NCI-H1694 (cell line): ENCODE data around the gene SMAP1.

Source experiments
- DNase-seq: peaks from one replicate; lab custom pipeline; 2025; lab: John Stamatoyannopoulos, UW

SMAP1 gene

DNA sequence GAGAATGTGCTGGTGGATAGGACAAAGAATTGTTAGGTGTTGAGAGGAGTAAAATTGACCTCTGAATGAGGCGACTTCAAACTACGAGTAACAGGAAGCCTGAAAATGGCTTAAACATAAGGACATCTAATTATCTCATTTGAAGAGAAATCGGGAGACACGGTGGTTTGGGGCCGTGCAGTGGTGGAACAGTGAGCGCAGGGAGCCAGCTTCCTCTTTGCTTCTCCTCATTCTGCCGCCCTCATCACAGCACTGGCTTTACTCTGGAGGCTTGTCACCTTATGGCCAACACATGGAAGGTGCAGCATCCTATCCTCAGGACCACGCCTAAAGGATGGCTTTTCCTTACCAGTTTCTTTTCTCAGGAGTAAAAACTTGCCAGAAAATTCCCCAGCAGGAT lies 174.9 kb downstream of the SMAP1 start:
- DNase-seq = no peak

- no peak for DNase-seq
Observed at GRCh38 chr6:70843328-70843918, 175.7 kb downstream of the SMAP1 start.

GRCh38 chr6:70844301-70844700 lies 176.6 kb downstream of the SMAP1 start:
- no peak for DNase-seq

DNA sequence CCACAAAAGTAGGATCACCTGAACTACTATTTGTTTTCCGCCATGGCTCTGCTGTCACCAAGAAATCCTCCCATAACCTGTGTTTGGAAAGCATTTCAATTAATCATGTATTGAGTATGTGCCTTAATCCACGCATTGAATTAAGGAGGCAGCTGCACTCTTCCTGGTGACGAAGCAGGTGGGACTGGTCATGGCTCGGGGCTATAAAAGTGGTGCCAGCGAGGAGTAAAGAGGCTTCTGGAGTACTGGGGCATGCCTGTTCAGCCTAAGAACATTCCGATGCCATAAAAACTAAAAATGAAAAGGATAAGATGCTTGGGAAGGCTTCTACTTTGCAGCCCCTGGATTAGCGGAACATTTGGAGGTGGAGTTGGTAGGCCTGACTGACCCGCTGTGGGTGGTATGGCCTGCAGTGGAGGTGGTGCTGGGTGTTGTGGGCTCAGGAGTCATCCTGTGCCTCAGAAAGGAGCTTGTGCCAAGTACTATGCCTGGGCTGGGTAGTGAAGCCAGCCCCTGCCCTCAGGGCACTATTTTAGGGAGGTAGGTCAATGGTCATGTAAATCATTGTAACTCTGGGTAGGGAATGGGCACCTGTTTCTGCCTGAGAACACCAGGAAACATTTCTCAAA lies 178.6 kb downstream of the SMAP1 start:
- no peak for DNase-seq

DNA sequence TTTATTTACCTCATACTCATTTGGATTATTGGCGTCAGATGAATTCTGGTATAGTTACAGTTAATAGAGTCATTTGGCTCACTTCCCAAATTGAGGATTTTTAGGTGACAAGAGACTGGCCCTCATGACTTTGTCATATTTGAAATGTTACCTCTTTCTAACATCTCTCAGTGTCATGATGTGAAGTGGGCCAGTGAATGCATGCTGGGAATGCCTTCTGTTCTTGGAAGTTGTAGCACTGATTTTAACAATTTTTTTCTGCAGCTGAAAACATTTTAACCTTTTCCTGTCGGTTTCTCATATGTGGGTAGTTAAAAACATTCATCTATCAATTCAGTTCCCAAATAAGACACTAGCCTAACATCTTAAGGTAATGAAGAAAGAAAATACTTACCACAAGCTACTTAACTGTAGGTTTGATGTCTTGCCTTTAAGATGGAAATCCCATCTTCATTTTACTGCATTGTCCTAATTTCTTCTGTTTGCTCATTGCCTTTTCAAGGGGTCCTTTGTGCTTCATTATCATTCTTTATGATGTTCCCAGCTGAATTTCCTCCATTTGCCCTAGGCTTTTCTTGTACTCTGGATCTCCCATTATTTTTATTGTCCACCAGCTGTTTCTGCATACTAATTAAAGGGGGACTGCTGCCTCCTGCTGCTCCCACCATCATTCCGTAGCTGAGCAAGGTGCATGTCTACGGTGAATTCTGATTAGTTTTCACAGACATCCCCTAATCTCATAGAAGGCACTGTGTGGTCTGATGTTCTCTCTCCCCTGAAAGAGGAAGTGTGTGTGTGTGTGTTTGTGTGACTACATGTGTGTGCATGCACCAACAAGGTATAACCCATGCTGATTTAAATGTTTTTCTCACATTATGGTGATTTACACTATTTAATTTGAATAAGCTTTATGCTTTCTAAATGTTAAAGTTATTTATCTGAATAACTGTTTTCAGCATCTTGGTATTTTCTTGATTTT lies 179.7 kb downstream of the SMAP1 start:
- no peak for DNase-seq

DNA sequence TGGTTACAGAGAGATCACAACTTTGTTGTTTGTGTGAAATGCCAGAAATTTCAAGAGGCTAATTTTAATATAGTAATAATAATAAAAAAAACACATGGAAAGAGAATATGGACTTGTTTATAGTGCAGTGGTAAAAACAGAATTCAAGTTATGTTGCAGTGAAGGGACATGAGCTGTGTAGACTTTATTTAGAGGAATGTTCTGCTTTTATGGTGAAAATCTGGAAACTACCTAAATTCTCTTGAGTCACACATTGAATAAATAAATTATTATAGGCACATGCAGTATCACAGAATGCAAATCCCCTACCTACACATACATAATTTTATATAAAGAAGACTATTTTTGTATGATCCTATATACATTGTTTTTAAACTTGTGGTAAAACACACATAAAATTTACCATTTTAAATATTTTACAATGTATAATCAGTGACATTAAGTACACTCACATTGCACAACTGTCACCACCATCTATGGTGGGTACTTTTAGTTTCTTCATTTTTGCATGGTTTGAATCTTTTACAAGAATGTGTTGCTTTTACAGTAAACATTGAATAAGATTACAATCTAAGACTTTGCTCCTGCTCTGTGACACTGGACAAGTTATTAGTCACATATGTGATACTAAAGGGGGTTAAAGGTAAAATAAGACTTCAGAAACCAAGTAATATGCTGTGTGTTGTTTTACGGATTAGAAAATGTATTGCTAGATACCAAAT lies 181.8 kb downstream of the SMAP1 start:
- no peak for DNase-seq

GRCh38 chr6:70852667-70853246 lies 185.1 kb downstream of the SMAP1 start:
- DNase-seq = no peak

GRCh38 chr6:70857387-70858077 lies 189.8 kb downstream of the SMAP1 start:
- DNase-seq = no peak

GRCh38 chr6:70860045-70860444 lies 192.4 kb downstream of the SMAP1 start:
- no peak for DNase-seq

GRCh38 chr6:70860920-70861319 lies 193.2 kb downstream of the SMAP1 start:
- DNase-seq = no peak

DNA sequence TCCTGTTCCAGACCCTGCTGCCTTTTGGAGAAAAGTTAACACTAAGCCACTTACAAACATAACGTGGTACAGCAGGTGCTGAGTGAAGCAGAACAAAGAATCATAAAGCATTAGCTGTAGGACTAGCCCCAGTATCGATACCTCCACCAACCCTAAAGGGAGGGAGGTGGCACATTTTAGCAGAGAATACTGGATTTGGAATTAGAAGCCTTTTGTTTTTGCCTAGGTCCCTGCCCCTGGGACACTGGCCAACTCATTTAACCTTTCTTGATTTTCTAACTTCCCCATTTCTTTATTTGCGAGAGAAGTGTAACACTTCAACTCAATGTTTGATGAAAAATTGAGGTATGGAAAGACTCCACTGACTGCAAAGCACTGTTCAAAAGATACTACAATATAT lies 195.7 kb downstream of the SMAP1 start:
- no peak for DNase-seq

GRCh38 chr6:70864401-70864800 lies 196.7 kb downstream of the SMAP1 start:
- no peak for DNase-seq

DNA sequence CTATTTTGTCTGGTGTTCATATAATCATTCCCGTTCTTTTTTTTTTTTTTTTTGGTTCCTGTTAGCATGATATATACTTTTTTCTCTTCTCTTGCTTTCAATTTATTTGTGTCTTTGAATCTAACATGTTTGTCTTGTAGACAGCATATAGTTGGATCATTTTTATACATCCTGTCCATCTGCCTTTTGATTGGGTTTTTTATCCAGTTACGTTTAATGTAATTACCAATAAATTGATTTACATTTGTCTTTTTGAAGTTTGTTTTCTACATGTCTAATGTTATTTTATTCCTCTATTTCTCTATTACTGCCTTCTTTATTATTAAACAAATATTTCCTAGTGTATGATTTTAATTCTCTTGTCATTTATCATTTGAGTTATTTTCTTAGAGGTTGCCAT lies 204.8 kb downstream of the SMAP1 start:
- DNase-seq = no peak

- DNase-seq = no peak
Observed at GRCh38 chr6:70874181-70874913, 206.7 kb downstream of the SMAP1 start.

- no peak for DNase-seq
Observed at GRCh38 chr6:70879496-70879895, 211.8 kb downstream of the SMAP1 start.

- peak; percentile 55 for DNase-seq
Observed at GRCh38 chr6:70884074-70884983, 216.6 kb downstream of the SMAP1 start.

- no peak for DNase-seq
Observed at GRCh38 chr6:70886071-70886470, 218.4 kb downstream of the SMAP1 start.

GRCh38 chr6:70886661-70887060 lies 219.0 kb downstream of the SMAP1 start:
- DNase-seq = no peak

DNA sequence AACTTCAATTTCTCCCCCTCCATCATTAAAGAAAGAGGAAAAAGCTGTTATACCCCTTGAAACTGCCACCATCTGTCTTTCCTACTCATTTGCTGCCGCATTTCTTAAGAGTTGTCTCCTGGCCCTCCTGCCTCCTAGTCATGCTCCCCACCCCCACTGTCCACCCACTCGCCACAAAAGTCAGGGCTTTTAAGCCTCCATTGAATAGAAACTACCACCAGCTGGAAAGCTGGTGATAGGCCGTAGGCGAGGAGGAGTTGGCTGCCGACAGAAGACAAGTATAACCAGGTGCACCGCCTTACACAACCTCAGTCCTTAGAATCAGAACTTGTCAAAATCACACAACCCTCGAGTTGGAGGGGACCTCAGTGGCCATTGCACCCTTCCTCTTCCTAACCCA lies 221.6 kb downstream of the SMAP1 start:
- DNase-seq = no peak

DNA sequence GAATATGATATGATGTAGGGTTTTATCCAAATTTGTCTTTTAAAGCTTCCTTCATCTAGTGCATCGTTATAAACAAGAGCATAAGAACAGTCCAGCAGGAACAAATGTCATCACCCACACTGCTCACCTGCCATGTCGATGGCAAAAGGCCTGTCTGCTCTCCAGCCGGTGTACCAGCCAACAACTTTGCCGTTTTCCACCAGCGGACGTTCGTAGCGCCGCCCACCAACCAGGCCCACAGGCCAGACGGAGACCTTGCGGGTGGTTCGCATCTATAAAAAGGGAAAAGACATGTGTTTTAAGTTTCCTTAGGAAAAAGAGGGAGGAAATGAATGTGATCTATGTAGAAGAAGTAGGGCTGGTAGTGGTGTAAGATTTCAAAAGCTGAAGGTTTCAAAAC lies 226.3 kb downstream of the SMAP1 start:
- DNase-seq = no peak
